GM11168 (cell line): Measurements from ENCODE around the gene NPPA.

Source experiments
- in situ Hi-C: fragments of 300-500 bp; cut with MboI; formaldehyde crosslinking; loops from one replicate; pipeline ENCODE4 v1.12.0; 2022; ENCODE audit warnings: low sequenced_read_pairs; ENCODE audit not compliant: unreplicated experiment

The NPPA gene

DNA sequence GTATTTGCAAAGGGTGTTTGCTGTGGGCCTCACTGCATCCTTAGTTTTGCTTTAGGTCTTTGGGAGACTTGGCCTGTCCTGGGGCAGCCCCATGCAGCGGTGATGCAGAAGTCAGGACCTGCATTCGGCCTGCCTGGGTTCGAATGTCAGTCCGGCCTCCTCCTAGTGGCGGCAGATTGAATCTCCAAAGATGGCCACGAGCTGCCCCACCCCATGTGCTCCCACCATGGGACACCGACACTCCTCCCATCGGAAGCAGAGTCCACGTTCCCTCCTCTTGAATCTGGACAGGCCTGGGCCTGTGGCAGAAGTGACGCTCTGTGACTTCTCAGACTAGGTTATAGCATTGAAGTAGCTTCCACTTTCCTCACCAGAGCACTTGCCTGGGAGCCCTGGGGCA lies 27.5 kb upstream of the NPPA start:
- in situ Hi-C loops = no loop called here

DNA sequence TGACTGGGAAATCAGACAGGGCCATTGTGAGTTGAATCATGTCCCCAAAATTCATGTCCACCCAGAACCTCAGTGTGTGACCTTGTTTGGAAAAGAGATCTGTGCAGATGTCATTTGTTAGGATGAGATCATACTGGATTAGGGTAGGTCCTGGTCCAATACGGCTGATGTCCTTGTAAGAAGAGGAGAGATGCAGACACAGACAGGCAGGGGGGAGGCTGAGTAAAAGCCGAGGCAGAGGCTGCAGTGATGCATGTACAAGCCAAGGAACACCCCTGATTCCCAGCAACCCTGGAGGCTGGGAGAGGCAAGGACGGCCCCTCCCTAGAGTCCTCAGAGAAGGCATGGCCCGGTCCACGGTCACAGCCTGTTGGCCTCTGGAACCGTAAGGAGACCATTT lies 27.0 kb upstream of the NPPA start:
- in situ Hi-C loops = no loop called here

DNA sequence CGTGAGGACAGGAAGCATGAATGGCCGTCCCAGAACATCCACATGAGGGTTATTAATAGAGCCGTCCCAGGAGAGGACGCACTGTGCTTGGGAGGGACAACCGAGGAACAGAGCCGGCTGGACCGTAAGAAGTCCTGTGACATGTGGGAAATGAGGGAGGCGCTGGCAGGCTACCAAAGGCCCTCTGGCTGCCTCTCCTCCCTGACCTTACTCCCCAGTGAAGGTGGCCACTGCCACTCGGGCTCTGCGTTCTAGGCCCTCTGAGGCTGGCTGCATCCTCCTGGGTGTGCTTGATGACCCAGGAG lies 26.6 kb upstream of the NPPA start:
- in situ Hi-C loops = no loop called here

DNA sequence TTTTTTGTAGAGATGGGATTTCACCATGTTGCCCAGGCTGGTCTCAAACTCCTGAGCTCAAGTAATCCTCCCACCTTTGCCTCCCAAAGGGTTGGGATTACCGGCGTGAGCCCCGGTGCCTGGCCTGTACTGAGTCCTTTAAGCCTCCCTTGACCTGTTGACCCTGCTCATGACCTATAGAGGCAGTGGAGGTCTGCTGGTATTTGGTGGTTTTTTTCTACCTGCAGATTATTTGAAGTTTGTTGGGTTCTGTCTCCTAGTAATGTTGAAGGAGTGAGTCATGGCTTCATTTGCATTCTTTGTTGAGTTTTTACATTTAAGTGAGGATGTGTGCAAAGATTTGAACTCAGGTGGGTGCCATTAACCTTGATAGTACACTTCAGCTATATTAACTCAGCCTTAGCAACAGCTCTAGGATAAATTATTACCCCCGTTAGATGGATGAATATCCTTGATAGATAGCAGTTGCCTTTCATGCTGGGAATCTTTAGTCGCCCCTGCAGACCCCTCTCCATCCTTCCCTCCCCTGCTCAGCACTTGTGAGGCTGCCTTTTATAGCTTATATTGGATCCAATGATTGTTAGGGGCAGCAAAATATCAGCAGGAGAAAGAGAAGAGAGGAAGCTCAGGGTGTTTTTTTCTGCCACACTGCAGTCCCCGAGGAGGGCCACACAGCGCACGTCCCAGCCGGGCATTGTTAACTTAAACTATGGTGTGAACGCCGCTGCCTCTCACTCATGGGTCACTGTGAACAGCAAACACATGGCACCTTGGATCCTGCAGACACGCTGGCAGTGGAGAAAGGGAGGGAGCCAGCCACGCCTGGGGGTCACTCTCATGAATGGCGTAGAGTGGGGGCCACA lies 26.0 kb upstream of the NPPA start:
- in situ Hi-C loops = no loop called here

DNA sequence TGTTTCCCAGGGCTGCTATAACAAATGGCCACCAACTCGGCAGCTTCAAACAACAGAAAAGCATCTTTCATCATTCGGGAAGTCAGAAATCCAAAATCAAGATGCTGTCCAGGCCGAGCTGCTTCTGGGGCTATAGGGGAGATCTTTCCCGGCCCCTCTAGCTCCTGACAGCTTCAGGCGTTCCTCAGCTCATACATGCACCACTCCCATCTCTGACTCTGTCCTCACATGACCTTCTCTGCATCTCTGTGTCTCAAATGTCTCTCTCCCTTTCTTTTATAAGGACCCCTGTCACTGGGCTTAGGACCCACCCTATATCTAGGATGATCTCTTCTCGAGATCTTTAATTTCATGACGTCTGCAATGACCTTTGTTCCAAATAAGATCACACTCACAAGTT lies 25.0 kb upstream of the NPPA start:
- in situ Hi-C loops = no loop called here

DNA sequence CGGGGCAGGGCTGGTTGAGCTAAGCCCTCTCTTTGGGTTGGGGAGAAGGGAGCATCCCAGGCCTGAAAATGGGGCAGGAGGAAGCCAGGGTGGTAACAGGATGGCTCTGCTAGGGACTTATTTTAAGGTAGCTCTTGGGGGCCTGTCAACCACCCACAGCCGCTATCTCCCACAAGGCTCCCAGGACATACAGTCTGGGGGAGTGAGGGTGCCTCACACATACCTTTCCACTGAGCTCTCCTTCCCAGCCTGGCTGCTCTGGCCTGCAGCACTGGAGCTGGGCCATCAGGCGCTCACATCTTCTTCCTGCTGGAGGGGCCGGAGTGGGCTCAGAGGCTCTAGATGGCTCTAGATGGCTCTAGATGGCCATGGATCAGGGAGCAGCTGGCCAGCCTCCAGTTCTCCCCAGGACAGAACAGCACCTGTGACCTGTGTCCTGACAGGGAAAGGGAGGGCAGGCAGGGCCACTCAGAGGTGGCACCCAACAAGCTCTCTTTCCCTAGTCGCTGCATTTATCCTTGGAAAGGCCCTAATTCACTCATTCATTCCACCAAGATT lies 22.1 kb upstream of the NPPA start:
- in situ Hi-C loops = no loop called here

DNA sequence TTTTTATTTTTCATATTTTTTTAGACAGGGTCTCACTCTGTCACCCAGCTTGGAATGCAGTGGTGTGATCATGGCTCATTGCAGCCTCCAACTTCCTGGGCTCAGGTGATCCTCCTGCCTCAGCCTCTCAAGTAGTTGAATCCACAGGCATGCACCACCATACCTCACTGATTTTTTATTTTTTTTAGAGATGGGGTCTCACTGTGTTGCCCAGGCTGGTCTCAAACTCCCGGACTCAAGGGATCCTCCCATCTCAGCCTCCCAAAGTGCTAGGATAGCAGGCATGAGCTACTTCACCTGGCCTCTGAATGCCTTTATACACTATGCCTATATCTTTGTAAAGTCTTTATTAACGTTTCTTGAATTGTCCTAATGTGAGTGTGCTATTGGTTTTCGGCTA lies 21.5 kb upstream of the NPPA start:
- in situ Hi-C loops = no loop called here

DNA sequence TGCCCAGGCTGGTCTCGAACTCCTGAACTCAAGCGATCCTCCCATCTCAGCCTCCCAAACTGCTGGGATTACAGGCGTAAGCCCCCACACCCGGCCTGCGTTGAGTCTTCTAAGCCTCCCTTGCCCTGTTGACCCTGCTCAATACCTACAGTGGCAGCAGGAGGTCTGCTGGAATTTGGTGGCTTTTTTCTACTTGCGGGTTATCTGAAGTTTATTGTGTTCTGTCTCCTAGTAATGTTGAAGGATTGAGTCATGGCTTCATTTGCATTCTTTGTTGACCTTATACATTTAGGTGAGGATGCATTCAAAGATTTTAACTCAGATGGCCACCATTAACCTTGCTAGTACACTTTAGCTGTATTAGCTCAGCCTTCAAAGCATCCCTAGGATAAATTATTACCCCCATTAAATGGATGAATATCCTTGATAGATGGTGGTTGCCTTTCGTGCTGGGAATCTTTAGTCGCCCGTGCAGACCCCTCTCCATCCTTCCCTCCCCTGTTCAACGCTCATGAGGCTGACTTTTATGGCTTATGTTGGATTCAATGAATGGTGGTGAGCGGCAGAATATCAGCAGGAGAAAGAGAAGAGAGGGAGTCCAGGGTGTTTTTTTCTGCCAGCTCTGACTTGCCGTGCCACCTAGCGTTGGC lies 20.9 kb upstream of the NPPA start:
- in situ Hi-C loops = no loop called here

DNA sequence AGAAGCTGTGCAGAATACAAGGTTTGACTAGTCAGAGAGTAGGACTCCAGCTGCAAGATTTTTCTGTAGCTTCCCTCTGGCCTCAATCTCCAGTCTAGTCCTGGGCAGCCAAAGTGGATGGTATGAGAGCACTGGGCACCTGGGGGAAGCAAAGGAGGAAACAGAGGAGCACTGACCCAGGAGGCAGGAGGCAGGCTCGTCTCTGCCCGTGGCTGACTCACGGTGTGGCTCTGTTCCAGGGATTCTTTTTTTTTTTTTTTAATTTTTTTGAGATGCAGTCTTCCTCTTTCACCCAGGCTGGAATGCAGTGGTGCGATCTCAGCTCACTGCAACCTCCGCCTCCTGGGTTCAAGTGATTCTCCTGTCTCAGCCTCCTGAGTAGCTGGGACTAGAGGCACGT lies 15.3 kb upstream of the NPPA start:
- in situ Hi-C loops = no loop called here

DNA sequence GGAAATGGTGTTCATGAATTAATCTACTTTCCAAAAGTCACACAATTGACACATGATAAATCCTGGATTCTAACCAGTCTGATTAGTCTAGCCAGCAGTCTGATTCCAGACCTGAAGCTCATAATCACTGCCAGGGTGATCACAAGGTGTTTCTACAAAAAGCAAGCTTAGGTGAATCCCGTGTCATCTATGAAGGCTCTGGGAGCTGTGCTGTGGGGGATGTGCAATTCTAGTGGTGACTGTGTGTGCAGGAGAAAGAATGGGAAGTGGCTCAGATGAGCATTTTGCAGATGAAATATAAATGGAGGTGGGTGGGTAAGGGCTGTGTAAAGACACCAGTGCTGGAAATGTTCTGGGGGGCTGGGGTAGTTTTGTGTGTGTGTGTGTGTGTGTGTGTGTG lies 13.0 kb upstream of the NPPA start:
- in situ Hi-C loops = no loop called here

DNA sequence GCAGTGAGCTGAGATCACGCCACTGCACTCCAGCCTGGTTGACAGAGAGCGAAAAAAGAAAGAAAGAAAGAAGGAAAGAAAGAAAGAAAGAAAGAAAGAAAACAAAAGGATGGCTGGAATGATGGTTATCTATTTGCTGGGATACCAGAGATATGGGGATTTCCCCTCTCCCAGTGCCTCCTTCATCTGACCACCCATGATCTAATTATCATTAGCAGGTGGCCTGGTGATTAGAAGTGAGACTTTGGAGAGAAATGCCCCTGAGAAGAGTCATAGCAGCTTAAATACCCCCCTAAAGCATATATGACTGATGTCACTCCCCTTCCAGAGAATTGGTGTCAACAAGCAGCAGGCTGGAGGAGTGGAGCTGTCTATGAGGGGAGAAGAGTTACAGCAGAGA lies 12.5 kb upstream of the NPPA start:
- in situ Hi-C loops = no loop called here

DNA sequence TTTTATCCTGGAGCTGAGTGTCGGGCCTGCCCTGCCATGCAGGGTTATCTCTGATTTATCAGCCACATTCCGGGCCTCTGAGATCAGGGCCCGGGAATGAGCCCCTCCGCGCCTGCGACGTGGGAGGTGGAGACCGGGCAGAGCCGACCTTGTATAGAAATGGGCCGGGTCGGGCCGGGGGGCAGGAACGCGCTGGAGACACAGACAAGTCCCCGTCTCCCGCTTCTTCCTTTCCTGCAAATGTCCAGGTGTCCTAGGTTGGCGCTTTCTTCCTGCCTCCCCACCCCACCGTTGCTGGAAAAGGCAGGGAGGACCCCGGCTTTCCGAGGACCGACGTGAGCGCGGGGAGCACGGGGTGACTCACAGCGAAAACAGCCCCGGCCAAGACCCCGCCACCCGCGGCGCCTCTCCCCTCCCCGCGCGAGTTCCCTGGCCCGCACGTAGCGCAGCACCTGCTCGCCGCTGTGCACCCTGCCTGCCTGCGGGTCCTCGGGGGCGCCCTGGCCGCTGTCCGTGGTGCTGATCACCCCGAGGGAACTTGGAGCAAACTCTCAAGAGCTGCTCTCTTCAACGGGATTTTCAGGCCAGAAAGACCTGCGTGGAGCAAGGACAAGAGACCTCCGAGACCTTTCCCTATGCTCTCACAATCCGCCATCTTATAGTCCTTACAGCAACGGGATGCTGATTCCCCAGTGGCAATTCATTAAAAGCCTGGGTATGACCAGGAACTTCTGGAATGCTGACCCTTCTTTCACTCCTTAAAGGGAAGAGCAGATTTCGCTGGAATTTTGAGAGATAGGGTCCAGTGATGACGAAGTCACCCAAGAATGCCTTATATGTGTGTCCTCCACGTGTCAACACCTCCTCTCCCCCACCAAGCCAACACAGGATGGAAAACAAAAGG lies 11.6 kb upstream of the NPPA start:
- in situ Hi-C loops = no loop called here

DNA sequence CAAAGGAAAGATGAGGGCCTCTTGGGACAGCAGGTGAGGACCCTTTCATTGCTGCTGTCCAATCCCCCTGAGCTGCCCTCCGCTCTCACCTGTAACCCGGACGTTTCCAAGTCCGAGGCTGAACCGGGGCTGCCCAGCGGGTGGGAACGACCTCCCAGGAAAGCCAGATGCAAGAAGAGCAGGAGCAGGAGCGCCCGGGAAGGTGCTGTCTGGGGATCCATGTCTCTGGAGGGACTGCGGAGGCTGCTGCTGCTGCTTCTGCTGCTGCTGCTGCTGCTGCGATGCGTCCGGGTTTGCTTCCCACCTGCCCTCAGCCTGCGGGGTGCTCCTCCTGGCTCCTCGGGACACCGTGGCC lies 11.0 kb upstream of the NPPA start, which contains the start of gene NPPB:
Gene NPPB (minus strand): TSS at position 333 of the 355 bp plus-strand sequence. CDS start 112 bp downstream, at position 221.
- in situ Hi-C loops = no loop called here

DNA sequence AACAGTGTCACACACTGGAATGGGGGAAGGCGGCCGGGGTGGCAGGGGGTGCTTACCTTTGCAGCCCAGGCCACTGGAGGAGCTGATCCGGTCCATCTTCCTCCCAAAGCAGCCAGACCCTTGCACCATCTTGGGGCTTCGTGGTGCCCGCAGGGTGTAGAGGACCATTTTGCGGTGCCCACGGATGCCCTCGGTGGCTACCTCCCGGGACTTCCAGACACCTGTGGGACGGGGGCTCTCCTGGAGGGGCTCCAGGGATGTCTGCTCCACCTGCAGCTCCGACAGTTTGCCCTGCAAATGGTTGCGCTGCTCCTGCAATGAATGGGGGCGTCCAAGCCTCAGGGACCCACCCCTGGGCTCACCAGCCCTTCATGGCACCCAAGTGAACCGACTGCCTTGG lies 10.6 kb upstream of the NPPA start:
- in situ Hi-C loops = no loop called here

DNA sequence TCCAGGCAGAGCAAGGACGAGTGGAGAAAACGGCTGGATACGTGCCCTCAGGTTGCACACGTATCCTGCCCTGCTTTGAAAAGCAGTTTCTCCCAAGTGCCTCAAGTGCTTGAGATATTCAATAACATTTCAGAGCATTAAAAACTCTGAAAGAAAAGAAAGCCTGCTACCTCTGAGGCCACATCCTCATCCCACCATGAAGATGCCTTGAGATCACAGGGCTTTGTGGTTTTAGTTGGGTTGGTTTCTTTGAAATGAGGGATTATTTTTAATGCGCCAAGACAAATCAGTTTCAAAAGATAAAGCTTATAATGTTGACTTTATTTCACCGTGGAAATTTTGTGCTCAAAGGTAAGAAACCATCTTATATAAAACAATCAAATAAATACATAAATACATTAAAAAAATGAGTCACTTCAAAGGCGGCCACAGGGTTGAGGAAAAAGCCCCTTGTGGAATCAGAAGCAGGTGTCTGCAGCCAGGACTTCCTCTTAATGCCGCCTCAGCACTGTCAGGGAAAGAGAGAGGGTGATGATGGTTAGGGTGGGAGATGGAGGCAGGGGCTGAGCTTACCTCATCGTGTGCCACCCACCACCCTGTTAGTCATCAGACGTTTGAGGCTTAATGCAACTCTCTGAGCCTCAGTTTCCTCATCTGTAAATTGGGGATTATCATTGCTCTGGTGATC lies 9.7 kb upstream of the NPPA start:
- in situ Hi-C loops = no loop called here

DNA sequence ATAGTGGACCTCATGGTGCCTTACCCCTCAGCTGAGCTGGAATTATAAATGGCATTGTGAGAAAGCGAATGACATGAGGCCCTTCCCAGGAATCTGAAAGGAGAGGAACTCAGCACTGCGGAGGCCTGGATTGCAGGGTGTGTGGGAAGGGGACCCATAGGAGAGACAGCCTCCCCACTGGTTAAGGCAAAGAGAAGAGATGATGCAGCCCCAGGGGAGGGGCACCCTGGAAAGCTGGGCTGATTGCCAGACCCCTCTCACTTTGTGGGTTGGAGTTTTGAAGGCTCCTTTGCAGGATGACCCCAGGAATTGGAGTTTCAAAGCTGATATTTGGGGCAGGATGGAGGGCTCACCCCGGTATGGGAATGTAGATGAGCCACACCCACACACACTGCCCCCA lies 9.1 kb upstream of the NPPA start:
- in situ Hi-C loops = no loop called here

DNA sequence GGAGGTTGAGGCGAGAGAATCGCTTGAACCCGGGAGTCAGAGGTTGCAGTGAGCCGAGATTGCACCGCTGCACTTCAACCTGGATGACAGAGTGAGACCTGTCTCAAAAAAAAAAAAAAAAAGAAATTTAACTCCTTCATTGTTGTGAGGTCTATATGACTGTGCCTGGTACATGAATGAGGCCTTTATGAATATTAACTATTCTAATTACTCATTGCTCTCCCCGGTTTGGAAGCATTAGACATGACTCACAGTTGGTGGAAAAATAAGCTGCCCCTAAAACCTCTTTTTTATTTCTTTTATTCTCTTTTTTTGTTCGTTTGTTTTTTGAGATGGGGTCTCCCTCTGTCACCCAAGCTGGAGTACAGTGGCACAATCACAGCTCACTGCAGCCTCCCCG lies 7.8 kb upstream of the NPPA start:
- in situ Hi-C loops = no loop called here

DNA sequence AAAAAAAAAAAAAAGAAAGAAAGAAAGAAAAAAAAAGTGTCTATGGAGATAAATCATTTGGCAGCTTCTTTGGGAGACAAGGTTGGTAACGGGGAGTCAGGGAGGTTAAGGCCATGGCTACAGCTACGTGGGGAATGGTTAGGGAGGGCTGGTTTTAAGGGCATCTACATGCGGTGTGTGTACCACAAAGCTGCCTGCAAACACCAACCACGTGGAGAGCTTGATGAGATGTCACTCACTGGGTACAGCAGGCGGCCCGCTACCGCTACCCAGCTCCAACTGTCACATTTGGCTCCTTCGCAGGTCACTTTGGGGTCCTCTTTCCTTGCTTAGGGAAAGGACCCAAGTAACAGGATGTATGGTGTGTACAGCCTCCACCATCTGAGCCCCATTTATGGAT lies 6.9 kb upstream of the NPPA start:
- in situ Hi-C loops = no loop called here

DNA sequence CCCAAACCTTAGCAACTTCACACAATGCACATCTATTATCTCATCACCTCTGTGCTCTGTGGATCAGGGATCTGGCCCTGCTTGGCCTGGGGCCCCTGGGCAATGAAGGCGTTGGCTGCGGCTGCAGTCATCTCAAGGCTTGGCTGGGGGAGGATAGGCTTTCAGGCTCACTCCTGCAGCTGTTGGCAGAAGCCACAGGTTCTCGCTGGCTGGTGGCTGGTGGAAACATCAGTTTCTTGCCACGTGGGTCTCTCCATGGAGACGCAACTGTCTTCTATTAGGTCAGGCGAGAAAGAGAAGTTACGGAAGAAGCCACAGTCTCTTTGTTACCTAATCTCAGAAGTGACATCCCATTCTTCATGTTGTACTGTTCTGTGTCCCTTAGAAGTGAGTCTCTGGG lies 3.6 kb upstream of the NPPA start:
- in situ Hi-C loops = no loop called here

DNA sequence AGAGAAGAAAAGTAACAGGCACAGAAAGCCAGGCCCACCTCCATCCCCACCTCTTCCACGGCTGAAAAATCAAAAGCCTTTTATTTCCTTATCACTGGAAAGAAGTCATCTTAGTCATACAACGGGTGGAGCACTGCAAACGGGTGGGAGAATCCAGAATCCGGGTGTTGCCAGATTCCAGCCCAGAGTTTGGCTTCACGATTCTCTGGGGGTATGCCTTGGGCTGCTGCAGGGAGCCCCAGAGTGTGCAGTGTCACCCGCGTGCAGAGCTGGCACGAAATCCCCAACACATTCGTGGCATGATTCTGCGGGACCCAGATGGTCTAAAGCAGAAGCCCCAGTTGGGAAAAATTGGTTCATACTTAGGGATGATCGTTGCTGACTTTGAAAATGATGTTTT lies 2.6 kb upstream of the NPPA start:
- in situ Hi-C loops = no loop called here
